Right lobe of liver (tissue), 6 donors: ENCODE measurements around the gene SPRING1. TPM values are rescaled to one million over a fixed set of nuclear protein-coding genes. Genes with fewer than 3 reads are reported as not detected.

ENCODE experiments used
- ATAC-seq, 4 donors: fragments of 200-7000 bp; cut with Tn5 transposase; one replicate each; pipeline ENCODE4 v1.9.1; 2020; ENCODE audit warnings: mild to moderate bottlenecking in 4 of 4, moderate library complexity in 4 of 4
- DNase-seq, 3 donors: peaks; one replicate each; pipeline ENCODE4 v3.0.0-alpha.2; 2020
- H3K27ac ChIP-seq, 3 donors: fragments of 200-600 bp; one replicate each; pipeline ENCODE4 v1.8.0; 2022
- H3K27me3 ChIP-seq, 2 donors: fragments of 200-600 bp; one replicate each; pipeline ENCODE4 v1.8.0; 2022
- H3K36me3 ChIP-seq, 4 donors: fragments of 200-600 bp; sonication (generic) in 1 of 4; one replicate each; pipeline versions ENCODE4 v1.5.1 to v1.8.0; 2017 to 2022; ENCODE audit warnings: control low read depth in 1 of 4
- H3K4me1 ChIP-seq, 4 donors: fragments of 200-600 bp; sonication (generic) in 1 of 4; one replicate each; pipeline versions ENCODE4 v1.5.1 to v1.8.0; 2017 to 2022; ENCODE audit warnings: control low read depth in 1 of 4
- H3K4me3 ChIP-seq, 3 donors: fragments of 200-600 bp; one replicate each; pipeline ENCODE4 v1.8.0; 2022
- H3K9me3 ChIP-seq, 4 donors: fragments of 200-600 bp; sonication (generic) in 1 of 4; one replicate each; pipeline versions ENCODE4 v1.5.1 to v1.8.0; 2017 to 2022; ENCODE audit warnings: control low read depth in 1 of 4
- POLR2A ChIP-seq: fragments of 450-650 bp; IDR thresholded peaks from one replicate; pipeline ENCODE4 v1.6.1; 2017; ENCODE audit warnings: antibody characterized with exemption, mild to moderate bottlenecking
- WGBS: methylation state at CpG from one replicate; pipeline ENCODE4 v1.1.6; 2018; ENCODE audit warnings: low coverage, low lambda C conversion rate; ENCODE audit not compliant: insufficient coverage; ENCODE audit errors: missing lambda C conversion rate; 5-methylcytosine and 5-hydroxymethylcytosine counted together
- intact Hi-C, 2 donors: fragments of 100-400 bp; cut with DNase I; formaldehyde crosslinking; loops; one replicate each; pipeline versions ENCODE4 v1.11.2 to v1.14.1; 2022
- total RNA-seq, 6 experiments: library from RNA; depleted of rRNA in 2 of 6; stranded (reverse); fragments of >200 nt in 2 of 6; fragmentation: NEBNext Ultra II Directional in 3 of 6; extraction: Animal tissue kit (Norgen Biotek cat#: 25700) in 3 of 6; gene quantifications; one replicate each; pipeline versions ENCODE4 v1.1.0 to v1.2.4, GENCODE V29; 2016 to 2023
- TF ChIP-seq, protein P1 (sequence below), 4 donors: fragments of 200-600 bp in 3 of 4; fragments of 450-650 bp in 1 of 4; IDR thresholded peaks; one replicate each; pipeline versions ENCODE4 v1.5.1 to v1.8.0; 2016 to 2022; ENCODE audit warnings: antibody characterized with exemption in 4 of 4, mild to moderate bottlenecking in 2 of 4
- donor health status: DM: no; HTN: yes; CAD: no.
- donor health status: DM: no; HTN: no; CAD: no.
- donor health status: DM: no; HTN: no; CAD: no.
- donor health status: DM: no; HTN: yes; CAD: no.
- donor health status: DM: no; HTN: yes; CAD: no.

SPRING1 gene
- total RNA-seq, 6 experiments from 2014 or later: 4.9 to 18.7 (median 12.0) TPM

DNA sequence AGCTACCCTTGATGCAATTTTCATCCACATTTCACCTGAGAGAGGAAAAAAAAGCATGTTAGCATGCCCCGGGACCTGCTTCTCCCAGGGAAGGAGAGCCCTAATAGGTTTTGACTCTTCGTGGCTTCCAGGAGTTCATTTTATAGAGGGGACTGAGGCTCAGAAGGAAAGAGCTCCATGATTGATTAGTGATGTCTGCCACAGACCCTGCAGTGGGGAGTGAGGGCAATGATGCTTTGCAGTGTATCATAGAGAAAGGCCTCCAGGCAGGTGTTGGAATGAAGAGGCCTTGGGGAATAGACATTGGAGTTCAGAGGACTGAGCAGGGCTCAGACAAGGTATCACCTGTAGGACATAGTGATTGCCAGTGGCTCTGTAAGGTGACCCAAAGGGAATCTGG lies 41.7 kb upstream of the SPRING1 start:
- 64% methylated on average over 2 of the region's 2 CpGs for WGBS
- DNase-seq: no peak
- intact Hi-C loops: no loop called here
- no peak for ATAC-seq
- H3K36me3 ChIP-seq: no peaks in the 10 kb centered on the region
- no peaks in the 10 kb centered on the region for H3K27me3 ChIP-seq
- TF ChIP-seq, protein P1, sequence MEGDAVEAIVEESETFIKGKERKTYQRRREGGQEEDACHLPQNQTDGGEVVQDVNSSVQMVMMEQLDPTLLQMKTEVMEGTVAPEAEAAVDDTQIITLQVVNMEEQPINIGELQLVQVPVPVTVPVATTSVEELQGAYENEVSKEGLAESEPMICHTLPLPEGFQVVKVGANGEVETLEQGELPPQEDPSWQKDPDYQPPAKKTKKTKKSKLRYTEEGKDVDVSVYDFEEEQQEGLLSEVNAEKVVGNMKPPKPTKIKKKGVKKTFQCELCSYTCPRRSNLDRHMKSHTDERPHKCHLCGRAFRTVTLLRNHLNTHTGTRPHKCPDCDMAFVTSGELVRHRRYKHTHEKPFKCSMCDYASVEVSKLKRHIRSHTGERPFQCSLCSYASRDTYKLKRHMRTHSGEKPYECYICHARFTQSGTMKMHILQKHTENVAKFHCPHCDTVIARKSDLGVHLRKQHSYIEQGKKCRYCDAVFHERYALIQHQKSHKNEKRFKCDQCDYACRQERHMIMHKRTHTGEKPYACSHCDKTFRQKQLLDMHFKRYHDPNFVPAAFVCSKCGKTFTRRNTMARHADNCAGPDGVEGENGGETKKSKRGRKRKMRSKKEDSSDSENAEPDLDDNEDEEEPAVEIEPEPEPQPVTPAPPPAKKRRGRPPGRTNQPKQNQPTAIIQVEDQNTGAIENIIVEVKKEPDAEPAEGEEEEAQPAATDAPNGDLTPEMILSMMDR (IDR thresholded peaks at IDR 0.05): no peak
- TF ChIP-seq POLR2A: no peak
- no peak overlapping the region for H3K27ac ChIP-seq
- no peaks in the 10 kb centered on the region for H3K4me1 ChIP-seq
- H3K9me3 ChIP-seq: no peaks in the 10 kb centered on the region
- no peak overlapping the region for H3K4me3 ChIP-seq

DNA sequence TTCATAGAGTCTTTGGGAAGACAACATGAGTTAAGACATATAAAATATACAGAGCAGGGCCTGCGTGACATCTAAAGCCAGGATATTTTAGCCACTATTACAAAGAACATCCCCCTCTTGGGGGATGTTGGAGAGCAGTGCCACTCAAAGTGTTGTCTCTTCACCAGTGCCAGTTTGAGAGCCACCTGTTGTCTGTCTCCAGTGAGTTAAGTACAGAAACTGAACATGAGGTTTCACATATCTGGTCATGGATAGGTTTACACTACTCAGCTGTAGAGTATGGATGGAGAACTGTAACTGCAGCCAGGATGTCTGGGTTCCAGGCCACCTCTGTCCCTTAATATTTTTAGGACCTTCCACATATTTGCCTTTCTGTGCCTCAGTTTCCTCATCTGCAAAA lies 39.4 kb upstream of the SPRING1 start:
- H3K27ac ChIP-seq: no peak overlapping the region
- no peaks in the 10 kb centered on the region for H3K9me3 ChIP-seq
- no peaks in the 10 kb centered on the region for H3K36me3 ChIP-seq
- no peaks in the 10 kb centered on the region for H3K27me3 ChIP-seq
- DNase-seq (no peak), ATAC-seq (no peak)
- H3K4me3 ChIP-seq: no peak overlapping the region
- no peak for TF ChIP-seq POLR2A
- TF ChIP-seq, protein P1 (IDR thresholded peaks at IDR 0.05): no peak
- no peaks in the 10 kb centered on the region for H3K4me1 ChIP-seq
- intact Hi-C loops: no loop called here
- WGBS: 100% methylated on average over 1 of the region's 1 CpG

DNA sequence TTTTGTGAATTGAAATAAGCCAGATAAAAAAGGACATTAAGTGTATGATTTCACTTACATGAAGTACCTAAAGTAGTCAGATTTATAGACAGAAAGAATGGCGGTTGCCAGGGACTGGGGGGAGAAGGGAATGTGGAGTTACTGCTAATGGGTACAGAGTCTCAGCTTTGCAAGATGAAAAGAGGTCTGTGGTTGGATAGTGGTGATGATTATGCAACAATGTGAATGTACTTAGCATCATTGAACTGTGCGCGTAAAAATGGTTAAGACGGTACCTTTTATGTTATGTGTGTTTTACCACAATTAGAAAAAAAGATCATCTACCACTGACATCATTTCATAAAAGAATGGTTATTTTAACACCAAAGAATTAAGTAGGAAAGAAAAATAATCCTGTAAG lies 36.2 kb upstream of the SPRING1 start:
- H3K4me3 ChIP-seq: no peak overlapping the region
- H3K27ac ChIP-seq: no peak overlapping the region
- ATAC-seq: no peak
- H3K36me3 ChIP-seq: no peaks in the 10 kb centered on the region
- TF ChIP-seq, protein P1 (IDR thresholded peaks at IDR 0.05): no peak
- TF ChIP-seq POLR2A: no peak
- intact Hi-C loops: no loop called here
- DNase-seq: no peak
- H3K4me1 ChIP-seq: no peaks in the 10 kb centered on the region
- WGBS: 57% methylated on average over 4 of the region's 4 CpGs
- H3K27me3 ChIP-seq: no peaks in the 10 kb centered on the region
- H3K9me3 ChIP-seq: no peaks in the 10 kb centered on the region

DNA sequence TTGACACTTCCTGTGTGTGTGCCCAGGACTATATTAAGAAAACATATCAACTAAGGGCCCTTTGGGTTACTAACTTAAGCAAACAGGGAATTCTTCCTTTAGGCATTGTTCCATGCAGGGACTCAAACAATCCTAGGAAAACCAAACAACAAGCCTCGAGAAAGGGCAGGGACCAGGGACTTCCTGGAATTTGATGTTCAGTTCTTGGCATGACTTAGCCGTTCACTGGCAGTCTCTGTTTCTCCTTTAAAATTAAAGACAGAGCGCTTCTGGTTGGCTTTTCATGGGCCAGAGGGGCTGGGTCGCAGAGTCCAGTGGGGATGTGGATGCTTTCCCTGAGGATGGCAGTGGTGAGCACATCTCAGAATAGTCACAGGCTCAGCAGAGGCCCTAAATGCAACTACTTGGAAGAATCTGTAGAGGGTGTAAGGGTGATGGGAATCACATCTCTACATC lies 35.4 kb upstream of the SPRING1 start:
- Histone ChIP-seq H3K4me1 (no peaks in the 10 kb centered on the region), H3K9me3 (no peaks in the 10 kb centered on the region), H3K27ac (no peak overlapping the region), H3K4me3 (no peak overlapping the region), H3K36me3 (no peaks in the 10 kb centered on the region), H3K27me3 (no peaks in the 10 kb centered on the region)
- ATAC-seq (no peak), DNase-seq (no peak)
- intact Hi-C loops: no loop called here
- 65% methylated on average over 3 of the region's 4 CpGs for WGBS
- TF ChIP-seq, protein P1 (IDR thresholded peaks at IDR 0.05): no peak
- no peak for TF ChIP-seq POLR2A

DNA sequence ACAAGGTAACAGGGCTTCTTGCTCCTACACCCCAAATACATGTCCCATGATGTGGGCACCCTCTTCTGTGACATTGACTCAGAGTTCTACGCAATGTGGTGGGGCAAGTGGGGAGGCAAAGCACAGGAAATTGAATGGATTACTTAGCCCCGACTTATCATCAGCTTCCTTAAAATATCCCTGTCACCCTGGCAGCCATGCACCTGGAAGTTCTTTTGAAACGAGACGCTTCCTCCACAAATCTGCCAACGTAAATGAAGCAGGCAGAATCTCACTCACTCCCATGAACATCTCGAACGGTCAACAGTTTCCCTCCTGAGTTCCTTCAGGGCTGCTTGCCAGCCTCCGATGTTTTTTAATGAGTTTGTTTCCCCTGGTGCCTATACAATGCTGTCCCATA lies 33.8 kb upstream of the SPRING1 start:
- Histone ChIP-seq H3K4me1 (no peaks in the 10 kb centered on the region), H3K9me3 (no peaks in the 10 kb centered on the region), H3K36me3 (no peaks in the 10 kb centered on the region), H3K27ac (no peak overlapping the region), H3K27me3 (no peaks in the 10 kb centered on the region), H3K4me3 (no peak overlapping the region)
- no peak for TF ChIP-seq POLR2A
- TF ChIP-seq, protein P1 (IDR thresholded peaks at IDR 0.05): no peak
- 78% methylated on average over 8 of the region's 8 CpGs for WGBS
- intact Hi-C loops: no loop called here
- no peak for ATAC-seq
- no peak for DNase-seq
